ENCODE results near the gene PLXNA2. TPM values are rescaled to one million over a fixed set of nuclear protein-coding genes. Genes with fewer than 3 reads are reported as not detected.

The PLXNA2 gene
- total and polyA plus RNA-seq, 2 donors (not counting 3 experiments of a cell fraction or from before 2014, with no cell fraction given): 42.6 to 229 TPM

DNA sequence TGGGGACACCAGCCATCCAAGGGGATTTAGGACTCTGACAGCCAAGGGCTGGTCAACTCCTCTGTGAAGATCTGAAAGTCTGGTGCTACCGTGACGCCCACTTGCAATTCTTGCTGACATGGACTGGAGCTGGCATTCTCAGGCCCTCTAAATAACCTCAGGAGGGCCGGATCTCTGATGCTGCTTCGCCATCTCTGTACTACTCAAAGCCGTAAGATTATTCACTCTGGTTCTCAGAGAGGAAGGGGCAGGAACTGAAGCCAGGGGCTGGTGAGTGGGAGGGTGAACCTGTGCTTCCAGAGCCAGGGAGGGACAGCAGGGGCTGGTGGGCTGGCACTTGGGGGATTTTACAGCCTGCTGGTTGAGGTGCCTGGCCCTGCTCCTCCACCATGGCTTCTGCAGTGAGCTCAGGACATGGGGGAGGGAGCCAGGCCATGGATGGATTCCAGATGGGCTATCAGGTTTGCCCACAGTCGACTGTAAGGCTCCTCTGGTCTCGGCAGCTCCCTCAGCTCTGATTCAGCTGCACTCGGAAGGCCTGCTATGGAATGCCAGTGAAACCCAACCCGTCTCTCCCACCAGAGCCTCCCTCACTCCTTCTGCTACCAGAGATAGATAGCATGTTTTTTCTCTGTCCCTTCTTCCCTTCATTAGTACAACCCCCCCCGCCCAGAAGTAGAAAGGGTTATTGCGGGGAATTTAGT is 84.5 kb downstream of the PLXNA2 start:
- H4K20me1 ChIP-seq (replicated peaks; ENCODE audit: control insufficient read depth, extremely low read depth, insufficient read depth, low read length): no peaks in the 10 kb centered on the region
- ChIA-PET POLR2A (no interaction called here), CTCF (interaction anchor here (1.1 to 6.6 kb wide), 6 partner anchors 10 to 85 kb away, joined by 3 to 52 read pairs (median 8); partner anchors contain the start of gene PLXNA2)
- no TSS peak for BruUV-seq (replicated peaks)
- dilution Hi-C loops (cut with MboI; ENCODE audit: extremely low pct_ligation_motif_present, low sequenced_read_pairs) (no loop called here), intact Hi-C loops (cut with micrococcal nuclease) (loop anchor here (2.0 kb wide), 3 partner anchors 15 to 79 kb away; no protein-coding TSS in a partner anchor)
- H3K27ac ChIP-seq (ENCODE audit: insufficient read depth, low read depth, low read length): peak overlapping the region; percentile 27
- H3K36me3 ChIP-seq (ENCODE audit: control insufficient read depth in 2 of 2, extremely low read depth in 1 of 2, insufficient read depth in 2 of 2, low read length in 2 of 2): peaks cover 2 to 11% of the 10 kb centered on the region in 2 experiments
- H3K9me1 ChIP-seq (replicated peaks; ENCODE audit: control insufficient read depth, extremely low read depth, insufficient read depth, low read length): no peaks in the 10 kb centered on the region
- no peaks in the 10 kb centered on the region for H3K27me3 ChIP-seq (ENCODE audit: control insufficient read depth in 2 of 2, insufficient read depth in 2 of 2, low read length in 2 of 2)
- H3K9me3 ChIP-seq (replicated peaks; ENCODE audit: control insufficient read depth, insufficient read depth, low read length): no peaks in the 10 kb centered on the region
- peaks cover 54% of the 10 kb centered on the region for H3K4me1 ChIP-seq (ENCODE audit: control insufficient read depth, extremely low read depth, insufficient read depth, low read length)
- DNase-seq (ENCODE audit: low read depth, low spot score) (peak; percentile 41), FAIRE-seq (peak; percentile 24)
- H3K79me2 ChIP-seq (ENCODE audit: control insufficient read depth, insufficient read depth, low read length): peaks cover 100% of the 10 kb centered on the region
- no peak overlapping the region for H3K4me2 ChIP-seq (ENCODE audit: insufficient read depth, low read length)
- no peak overlapping the region for H3K4me3 ChIP-seq (replicated peaks in 1 of 3; ENCODE audit: insufficient read depth in 1 of 3, low read depth in 1 of 3, low read length in 3 of 3)
- TF ChIP-seq, protein P1, sequence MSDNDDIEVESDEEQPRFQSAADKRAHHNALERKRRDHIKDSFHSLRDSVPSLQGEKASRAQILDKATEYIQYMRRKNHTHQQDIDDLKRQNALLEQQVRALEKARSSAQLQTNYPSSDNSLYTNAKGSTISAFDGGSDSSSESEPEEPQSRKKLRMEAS (IDR thresholded peaks at IDR 0.05; ENCODE audit: insufficient read depth, insufficient read length): no peak
- peak; percentile 27 for TF ChIP-seq POLR2AphosphoS5 (IDR thresholded peaks at IDR 0.05; ENCODE audit: insufficient read depth, low read depth, low read length)
- H3K9ac ChIP-seq (replicated peaks; ENCODE audit: extremely low read depth, insufficient read depth, low read length): no peak overlapping the region
- H2AFZ ChIP-seq (ENCODE audit: low read depth, low read length): no peak overlapping the region

DNA sequence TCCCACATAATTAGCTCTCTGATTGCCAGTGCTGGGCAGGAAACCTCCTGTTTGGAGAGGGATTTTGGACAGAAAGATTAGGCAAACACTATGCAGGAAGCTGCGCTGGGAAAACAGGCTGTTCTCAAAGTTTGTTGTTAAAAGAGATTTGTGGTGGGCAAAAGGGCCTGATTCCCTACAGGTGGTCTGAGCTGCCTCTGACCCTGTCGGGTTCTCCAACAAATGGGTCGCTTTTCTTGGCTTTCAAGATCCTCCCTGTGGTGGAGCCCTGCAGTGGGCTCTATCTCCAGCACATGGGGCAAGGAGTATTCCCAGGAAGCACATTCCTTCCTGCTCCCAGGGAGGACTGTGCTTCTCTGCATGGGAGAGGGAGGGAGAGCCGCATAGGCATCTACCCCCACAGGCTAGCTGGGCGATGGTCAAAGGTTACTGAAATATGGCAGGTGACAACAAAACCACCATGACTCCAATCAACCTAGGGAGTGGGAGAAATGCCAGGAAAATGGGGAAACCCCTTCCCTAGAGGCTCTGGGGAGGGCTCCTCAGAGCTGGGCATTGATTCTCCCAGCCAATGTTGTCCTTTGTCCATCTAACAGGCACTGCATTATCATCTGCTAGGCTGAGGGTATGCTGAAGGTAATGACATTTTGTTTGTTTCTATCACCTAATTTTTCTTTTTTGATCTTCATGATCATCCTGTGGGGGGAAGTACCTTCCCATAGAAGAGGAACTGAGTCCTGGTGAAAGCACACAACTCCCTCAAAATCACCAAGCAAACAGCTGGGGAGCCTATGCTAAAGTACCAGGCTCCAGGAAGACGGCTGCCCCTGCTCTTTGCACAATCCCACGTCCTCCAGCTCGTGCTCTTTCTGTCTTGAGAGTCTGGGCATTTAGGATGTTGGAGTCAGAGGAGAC is 85.3 kb downstream of the PLXNA2 start:
- Histone ChIP-seq H3K27me3 (ENCODE audit: control insufficient read depth in 2 of 2, insufficient read depth in 2 of 2, low read length in 2 of 2) (no peaks in the 10 kb centered on the region), H3K9me3 (replicated peaks; ENCODE audit: control insufficient read depth, insufficient read depth, low read length) (no peaks in the 10 kb centered on the region), H2AFZ (ENCODE audit: low read depth, low read length) (no peak overlapping the region), H3K4me1 (ENCODE audit: control insufficient read depth, extremely low read depth, insufficient read depth, low read length) (peaks cover 55% of the 10 kb centered on the region), H3K4me2 (ENCODE audit: insufficient read depth, low read length) (no peak overlapping the region), H3K4me3 (replicated peaks in 1 of 3; ENCODE audit: insufficient read depth in 1 of 3, low read depth in 1 of 3, low read length in 3 of 3) (no peak overlapping the region), H4K20me1 (replicated peaks; ENCODE audit: control insufficient read depth, extremely low read depth, insufficient read depth, low read length) (no peaks in the 10 kb centered on the region), H3K9ac (replicated peaks; ENCODE audit: extremely low read depth, insufficient read depth, low read length) (no peak overlapping the region), H3K79me2 (ENCODE audit: control insufficient read depth, insufficient read depth, low read length) (peaks cover 100% of the 10 kb centered on the region), H3K9me1 (replicated peaks; ENCODE audit: control insufficient read depth, extremely low read depth, insufficient read depth, low read length) (no peaks in the 10 kb centered on the region), H3K27ac (ENCODE audit: insufficient read depth, low read depth, low read length) (peak overlapping the region; percentile 27), H3K36me3 (ENCODE audit: control insufficient read depth in 2 of 2, extremely low read depth in 1 of 2, insufficient read depth in 2 of 2, low read length in 2 of 2) (peaks cover 0 to 11% of the 10 kb centered on the region in 2 experiments)
- POLR2A ChIA-PET: no interaction called here
- no TSS peak for BruUV-seq (replicated peaks)
- intact Hi-C loops (cut with micrococcal nuclease): loop anchor here (1.0 to 2.0 kb wide), 4 partner anchors 16 to 85 kb away; partner anchors contain the start of gene PLXNA2
- FAIRE-seq (peak; percentile 75), DNase-seq (ENCODE audit: low read depth, low spot score) (peak; percentile 63)
- CTCF ChIA-PET: interaction anchor here (1.1 to 6.6 kb wide), 6 partner anchors 9 to 80 kb away, joined by 3 to 52 read pairs (median 5); no protein-coding TSS in a partner anchor
- TF ChIP-seq, protein P2, sequence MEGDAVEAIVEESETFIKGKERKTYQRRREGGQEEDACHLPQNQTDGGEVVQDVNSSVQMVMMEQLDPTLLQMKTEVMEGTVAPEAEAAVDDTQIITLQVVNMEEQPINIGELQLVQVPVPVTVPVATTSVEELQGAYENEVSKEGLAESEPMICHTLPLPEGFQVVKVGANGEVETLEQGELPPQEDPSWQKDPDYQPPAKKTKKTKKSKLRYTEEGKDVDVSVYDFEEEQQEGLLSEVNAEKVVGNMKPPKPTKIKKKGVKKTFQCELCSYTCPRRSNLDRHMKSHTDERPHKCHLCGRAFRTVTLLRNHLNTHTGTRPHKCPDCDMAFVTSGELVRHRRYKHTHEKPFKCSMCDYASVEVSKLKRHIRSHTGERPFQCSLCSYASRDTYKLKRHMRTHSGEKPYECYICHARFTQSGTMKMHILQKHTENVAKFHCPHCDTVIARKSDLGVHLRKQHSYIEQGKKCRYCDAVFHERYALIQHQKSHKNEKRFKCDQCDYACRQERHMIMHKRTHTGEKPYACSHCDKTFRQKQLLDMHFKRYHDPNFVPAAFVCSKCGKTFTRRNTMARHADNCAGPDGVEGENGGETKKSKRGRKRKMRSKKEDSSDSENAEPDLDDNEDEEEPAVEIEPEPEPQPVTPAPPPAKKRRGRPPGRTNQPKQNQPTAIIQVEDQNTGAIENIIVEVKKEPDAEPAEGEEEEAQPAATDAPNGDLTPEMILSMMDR (IDR thresholded peaks at IDR 0.05; ENCODE audit: extremely low read depth in 1 of 2, insufficient read depth in 1 of 2, low read depth in 1 of 2, low read length in 2 of 2): no peak
- TF ChIP-seq EZH2 (IDR thresholded peaks at IDR 0.05; ENCODE audit: borderline replicate concordance, low read depth, low read length, severe bottlenecking) (no peak), GATA2 (IDR thresholded peaks at IDR 0.05; ENCODE audit: insufficient read depth, insufficient read length, low read depth, low read length) (no peak), MYC (IDR thresholded peaks at IDR 0.05; ENCODE audit: low read depth, low read length) (no peak), POLR2AphosphoS5 (IDR thresholded peaks at IDR 0.05; ENCODE audit: insufficient read depth, low read depth, low read length) (no peak), FOS (IDR thresholded peaks at IDR 0.05; ENCODE audit: borderline replicate concordance, insufficient read depth, low read length) (no peak), POLR2A (IDR thresholded peaks at IDR 0.05; ENCODE audit: low read depth, low read length) (no peak), JUN (IDR thresholded peaks at IDR 0.05; ENCODE audit: borderline replicate concordance, insufficient read depth, insufficient read length, low read depth) (no peak)
- TF ChIP-seq, protein P1 (IDR thresholded peaks at IDR 0.05; ENCODE audit: insufficient read depth, insufficient read length): no peak
- dilution Hi-C loops (cut with MboI; ENCODE audit: extremely low pct_ligation_motif_present, low sequenced_read_pairs): no loop called here
